Naive thymus-derived CD8-positive, alpha-beta T cell (primary cell): ENCODE results near the gene BCL2A1. TPM values are rescaled to one million over a fixed set of nuclear protein-coding genes. Genes with fewer than 3 reads are reported as not detected.

Experiments used
- ATAC-seq, 2 donors: fragments of 150-1000 bp; cut with Tn5 transposase in 1 of 2; sonication (Bioruptor Pico), chemical (Tn5 transposase) in 1 of 2; 1 replicate in 1 of 2; 2 replicates in 1 of 2; pipeline ENCODE4 v1.10.0; 2021; ENCODE audit warnings: mild to moderate bottlenecking in 2 of 2, moderate library complexity in 2 of 2
- POLR2A ChIA-PET: fragments of 350-600 bp; sonication (Branson Sonifier 250); formaldehyde crosslinking; loops from one replicate; lab custom pipeline; 2021; ENCODE audit warnings: antibody characterized with exemption; lab: Charles Lee
- DNase-seq, 10 donors: peaks; one replicate each; pipeline versions ENCODE4 v3.0.0 to v3.0.0-alpha.2; 2020 to 2022
- H3K27ac Mint-ChIP-seq, 10 donors: one replicate each; pipeline ENCODE4 v1.8.0; 2020 to 2022; ENCODE audit warnings: mild to moderate bottlenecking in 10 of 10, mixed read lengths in 10 of 10, moderate library complexity in 4 of 10, inconsistent platforms in 1 of 10
- H3K27me3 Mint-ChIP-seq, 5 donors: one replicate each; pipeline ENCODE4 v1.8.0; 2021 to 2022; ENCODE audit warnings: mixed read lengths in 5 of 5
- H3K36me3 Mint-ChIP-seq, 3 donors: one replicate each; pipeline ENCODE4 v1.8.0; 2020 to 2022; ENCODE audit warnings: mixed read lengths in 3 of 3, mild to moderate bottlenecking in 2 of 3, inconsistent platforms in 1 of 3
- H3K4me1 Mint-ChIP-seq, 4 donors: one replicate each; pipeline ENCODE4 v1.8.0; 2021 to 2022; ENCODE audit warnings: mixed read lengths in 4 of 4
- H3K4me3 Mint-ChIP-seq, 10 donors: one replicate each; pipeline ENCODE4 v1.8.0; 2020 to 2022; ENCODE audit warnings: mild to moderate bottlenecking in 10 of 10, mixed read lengths in 10 of 10, moderate library complexity in 6 of 10, inconsistent platforms in 1 of 10
- H3K9me3 Mint-ChIP-seq, 9 donors: one replicate each; pipeline ENCODE4 v1.8.0; 2020 to 2022; ENCODE audit warnings: mixed read lengths in 9 of 9, mild to moderate bottlenecking in 3 of 9, inconsistent platforms in 1 of 9, moderate library complexity in 1 of 9
- polyA plus RNA-seq, 3 donors: library from polyadenylated mRNA; unstranded; fragments of 300-500 nt; fragmentation: Illumina TruSeq; gene quantifications; one replicate each; pipeline ENCODE4 v1.2.3, GENCODE V29; 2021
- total RNA-seq, 8 experiments: library from RNA in 2 of 8; stranded (reverse) in 2 of 8; gene quantifications; one replicate each; pipeline ENCODE4 v1.2.3 and lab custom pipeline; 2021 to 2026

BCL2A1 gene
- total and polyA plus RNA-seq, 5 experiments from 2014 or later = 18.7 to 27.4 (median 19.7) TPM

- ATAC-seq (no peak), DNase-seq (no peak)
- POLR2A ChIA-PET = interaction anchor here (0.5 kb wide), 1 partner anchor 13 kb away, joined by 3 read pairs; no protein-coding TSS in a partner anchor
- H3K9me3 Mint-ChIP-seq = peaks cover 0 to 4% (median 0%) of the 10 kb centered on the region in 9 donors
- no peaks in the 10 kb centered on the region for H3K36me3 Mint-ChIP-seq
- H3K4me1 Mint-ChIP-seq = peaks cover 0 to 5% (median 0%) of the 10 kb centered on the region in 4 donors
- H3K27ac Mint-ChIP-seq = no peak overlapping the region
- H3K4me3 Mint-ChIP-seq = no peak overlapping the region
- no peaks in the 10 kb centered on the region for H3K27me3 Mint-ChIP-seq
Observed at GRCh38 chr15:80007532-80007931, 36.5 kb upstream of the BCL2A1 start.

GRCh38 chr15:80006946-80007345 is 36.0 kb upstream of the BCL2A1 start:
- peaks cover 0 to 5% (median 0%) of the 10 kb centered on the region in 4 donors for H3K4me1 Mint-ChIP-seq
- no peaks in the 10 kb centered on the region for H3K27me3 Mint-ChIP-seq
- peaks cover 0 to 4% (median 0%) of the 10 kb centered on the region in 9 donors for H3K9me3 Mint-ChIP-seq
- H3K27ac Mint-ChIP-seq = no peak overlapping the region
- no peak for ATAC-seq
- no peak overlapping the region for H3K4me3 Mint-ChIP-seq
- no peak for DNase-seq
- no peaks in the 10 kb centered on the region for H3K36me3 Mint-ChIP-seq
- POLR2A ChIA-PET = no interaction called here

- POLR2A ChIA-PET = no interaction called here
- no peaks in the 10 kb centered on the region for H3K27me3 Mint-ChIP-seq
- H3K4me3 Mint-ChIP-seq = no peak overlapping the region
- no peaks in the 10 kb centered on the region for H3K36me3 Mint-ChIP-seq
- peaks cover 0 to 4% (median 0%) of the 10 kb centered on the region in 9 donors for H3K9me3 Mint-ChIP-seq
- peak overlapping the region in 1 of 10 donors; percentile 61 for H3K27ac Mint-ChIP-seq
- peaks cover 0 to 5% (median 0%) of the 10 kb centered on the region in 4 donors for H3K4me1 Mint-ChIP-seq
- no peak for DNase-seq
- ATAC-seq = no peak
Observed at GRCh38 chr15:80003934-80004472, 33.0 kb upstream of the BCL2A1 start.

- H3K4me1 Mint-ChIP-seq = no peaks in the 10 kb centered on the region
- POLR2A ChIA-PET = no interaction called here
- peaks cover 0 to 4% (median 0%) of the 10 kb centered on the region in 9 donors for H3K9me3 Mint-ChIP-seq
- DNase-seq (no peak), ATAC-seq (no peak)
- H3K27me3 Mint-ChIP-seq = no peaks in the 10 kb centered on the region
- H3K4me3 Mint-ChIP-seq = no peak overlapping the region
- peaks cover 0 to 2% (median 0%) of the 10 kb centered on the region in 3 donors for H3K36me3 Mint-ChIP-seq
- H3K27ac Mint-ChIP-seq = no peak overlapping the region
Observed at GRCh38 chr15:80003171-80003570, 32.2 kb upstream of the BCL2A1 start.

- DNase-seq (no peak), ATAC-seq (no peak)
- Mint-ChIP-seq H3K36me3 (peaks cover 0 to 2% (median 0%) of the 10 kb centered on the region in 3 donors), H3K4me1 (no peaks in the 10 kb centered on the region), H3K4me3 (no peak overlapping the region), H3K27me3 (no peaks in the 10 kb centered on the region), H3K27ac (no peak overlapping the region), H3K9me3 (peaks cover 0 to 4% (median 0%) of the 10 kb centered on the region in 9 donors)
- POLR2A ChIA-PET = no interaction called here
Observed at GRCh38 chr15:80002267-80002666, 31.3 kb upstream of the BCL2A1 start.

GRCh38 chr15:79994615-79995014 is 23.6 kb upstream of the BCL2A1 start:
- POLR2A ChIA-PET = interaction anchor here (0.6 to 3.0 kb wide), 2 partner anchors 13 to 98 kb away, joined by 3 to 18 read pairs; partner anchors contain the start of gene MTHFS
- H3K27ac Mint-ChIP-seq = no peak overlapping the region
- H3K4me3 Mint-ChIP-seq = no peak overlapping the region
- H3K9me3 Mint-ChIP-seq = no peaks in the 10 kb centered on the region
- ATAC-seq (no peak), DNase-seq (no peak)
- peaks cover 0 to 6% (median 0%) of the 10 kb centered on the region in 5 donors for H3K27me3 Mint-ChIP-seq
- peaks cover 0 to 8% (median 3%) of the 10 kb centered on the region in 4 donors for H3K4me1 Mint-ChIP-seq
- H3K36me3 Mint-ChIP-seq = peaks cover 0 to 2% (median 0%) of the 10 kb centered on the region in 3 donors

GRCh38 chr15:79991826-79992225 is 20.8 kb upstream of the BCL2A1 start:
- H3K4me1 Mint-ChIP-seq = peaks cover 0 to 8% (median 3%) of the 10 kb centered on the region in 4 donors
- peak overlapping the region in 1 of 10 donors; percentile 14 for H3K27ac Mint-ChIP-seq
- POLR2A ChIA-PET = interaction anchor here (0.7 to 1.0 kb wide), 3 partner anchors 69 to 368 kb away, joined by 3 to 4 read pairs (median 4); no protein-coding TSS in a partner anchor
- no peaks in the 10 kb centered on the region for H3K36me3 Mint-ChIP-seq
- H3K9me3 Mint-ChIP-seq = no peaks in the 10 kb centered on the region
- no peak for DNase-seq
- no peak overlapping the region for H3K4me3 Mint-ChIP-seq
- no peak for ATAC-seq
- peaks cover 0 to 6% (median 1%) of the 10 kb centered on the region in 5 donors for H3K27me3 Mint-ChIP-seq

GRCh38 chr15:79990997-79991334 is 20.0 kb upstream of the BCL2A1 start:
- no peaks in the 10 kb centered on the region for H3K36me3 Mint-ChIP-seq
- no peaks in the 10 kb centered on the region for H3K9me3 Mint-ChIP-seq
- no peak overlapping the region for H3K4me3 Mint-ChIP-seq
- no peak for ATAC-seq
- peaks cover 0 to 6% (median 1%) of the 10 kb centered on the region in 5 donors for H3K27me3 Mint-ChIP-seq
- POLR2A ChIA-PET = interaction anchor here (0.7 to 1.0 kb wide), 2 partner anchors 68 to 137 kb away, joined by 4 read pairs; no protein-coding TSS in a partner anchor
- no peak for DNase-seq
- H3K4me1 Mint-ChIP-seq = peaks cover 0 to 8% (median 3%) of the 10 kb centered on the region in 4 donors
- no peak overlapping the region for H3K27ac Mint-ChIP-seq

- POLR2A ChIA-PET = no interaction called here
- ATAC-seq = no peak
- H3K9me3 Mint-ChIP-seq = no peaks in the 10 kb centered on the region
- no peaks in the 10 kb centered on the region for H3K36me3 Mint-ChIP-seq
- peaks cover 0 to 8% (median 3%) of the 10 kb centered on the region in 4 donors for H3K4me1 Mint-ChIP-seq
- H3K4me3 Mint-ChIP-seq = no peak overlapping the region
- DNase-seq = no peak
- peaks cover 0 to 6% (median 1%) of the 10 kb centered on the region in 5 donors for H3K27me3 Mint-ChIP-seq
- peak overlapping the region in 1 of 10 donors; percentile 72 for H3K27ac Mint-ChIP-seq
Observed at GRCh38 chr15:79990280-79990996, 19.4 kb upstream of the BCL2A1 start.

- ATAC-seq (no peak), DNase-seq (no peak)
- Mint-ChIP-seq H3K4me1 (peaks cover 0 to 8% (median 3%) of the 10 kb centered on the region in 4 donors), H3K9me3 (no peaks in the 10 kb centered on the region), H3K27ac (peak overlapping the region in 1 of 10 donors; percentile 60), H3K27me3 (peaks cover 0 to 3% (median 1%) of the 10 kb centered on the region in 5 donors), H3K4me3 (no peak overlapping the region), H3K36me3 (no peaks in the 10 kb centered on the region)
- POLR2A ChIA-PET = no interaction called here
Observed at GRCh38 chr15:79989682-79990081, 18.7 kb upstream of the BCL2A1 start.

GRCh38 chr15:79989183-79989582 is 18.2 kb upstream of the BCL2A1 start:
- Mint-ChIP-seq H3K9me3 (no peaks in the 10 kb centered on the region), H3K36me3 (no peaks in the 10 kb centered on the region), H3K27ac (peak overlapping the region in 1 of 10 donors; percentile 60), H3K4me3 (no peak overlapping the region), H3K27me3 (peaks cover 0 to 1% (median 0%) of the 10 kb centered on the region in 5 donors), H3K4me1 (peaks cover 0 to 8% (median 3%) of the 10 kb centered on the region in 4 donors)
- POLR2A ChIA-PET = no interaction called here
- no peak for DNase-seq
- ATAC-seq = no peak

GRCh38 chr15:79988448-79989117 is 17.6 kb upstream of the BCL2A1 start:
- Mint-ChIP-seq H3K4me1 (peaks cover 0 to 5% (median 3%) of the 10 kb centered on the region in 4 donors), H3K36me3 (no peaks in the 10 kb centered on the region), H3K9me3 (no peaks in the 10 kb centered on the region), H3K27ac (no peak overlapping the region), H3K4me3 (no peak overlapping the region), H3K27me3 (peaks cover 0 to 1% (median 0%) of the 10 kb centered on the region in 5 donors)
- no peak for ATAC-seq
- DNase-seq = no peak
- POLR2A ChIA-PET = interaction anchor here (0.9 kb wide), 1 partner anchor 93 kb away, joined by 3 read pairs; no protein-coding TSS in a partner anchor
